Stimulated activated CD4-positive, alpha-beta T cell treated with anti-CD3 and anti-CD28 coated beads, Interleukin-12 subunit alpha, Interleukin-12 subunit beta, amount 100 ng/mL, for 24 hours (primary cell): Measurements from ENCODE around the gene LPCAT4.
A peak's percentile ranks its signal among the peaks of the same experiment; 100 is the strongest.
"Not testable (repeated sequence)": the region's sequence is repeated elsewhere in the genome, so short reads cannot be mapped to it uniquely, and the experiment has no call there.

Source experiments
- DNase-seq, 2 experiments: peaks; one replicate each; pipeline ENCODE4 v3.0.0-alpha.2; 2020; ENCODE audit warnings: low read depth in 2 of 2

LPCAT4 gene

GRCh38 chr15:34367101-34368081 lies at the start of gene LPCAT4:
LPCAT4 (minus strand) TSS chr15:34367196; CDS start chr15:34367100, 96 bp downstream.
- peak; percentile 73 to 83 for DNase-seq

- DNase-seq = not testable (repeated sequence)
These were observed 42.5 kb upstream of the LPCAT4 start for GRCh38 chr15:34409511-34409910.

- not testable (repeated sequence) for DNase-seq
These were observed 42.0 kb upstream of the LPCAT4 start for GRCh38 chr15:34408973-34409372.

- not testable (repeated sequence) for DNase-seq
These were observed 36.9 kb upstream of the LPCAT4 start for GRCh38 chr15:34403899-34404298.

GRCh38 chr15:34403160-34403598 lies 36.2 kb upstream of the LPCAT4 start:
- not testable (repeated sequence) for DNase-seq

GRCh38 chr15:34397637-34398259 lies 30.8 kb upstream of the LPCAT4 start:
- DNase-seq = not testable (repeated sequence)

- DNase-seq = not testable (repeated sequence)
These were observed 26.0 kb upstream of the LPCAT4 start for GRCh38 chr15:34392981-34393380.

GRCh38 chr15:34389594-34390086 lies 22.6 kb upstream of the LPCAT4 start:
- not testable (repeated sequence) for DNase-seq

GRCh38 chr15:34381829-34382521 lies 15.0 kb upstream of the LPCAT4 start:
- not testable (repeated sequence) for DNase-seq

GRCh38 chr15:34380491-34380890 lies 13.5 kb upstream of the LPCAT4 start:
- not testable (repeated sequence) for DNase-seq

- no peak for DNase-seq
These were observed 9.9 kb upstream of the LPCAT4 start for GRCh38 chr15:34376856-34377255.

GRCh38 chr15:34375541-34375940 lies 8.5 kb upstream of the LPCAT4 start:
- DNase-seq = not testable (repeated sequence)

GRCh38 chr15:34374816-34375215 lies 7.8 kb upstream of the LPCAT4 start:
- DNase-seq = no peak

- DNase-seq = no peak
These were observed 7.0 kb upstream of the LPCAT4 start for GRCh38 chr15:34373951-34374350.

- DNase-seq = no peak
These were observed 3.6 kb upstream of the LPCAT4 start for GRCh38 chr15:34370643-34371042.

- no peak for DNase-seq
These were observed 3.1 kb upstream of the LPCAT4 start for GRCh38 chr15:34370129-34370528.

- DNase-seq = peak in 1 of 2 experiments; percentile 56
These were observed 528 bp downstream of the LPCAT4 start for GRCh38 chr15:34366271-34367065.

GRCh38 chr15:34365836-34366235 lies 1.2 kb downstream of the LPCAT4 start:
- no peak for DNase-seq

GRCh38 chr15:34365091-34365825 lies 1.7 kb downstream of the LPCAT4 start:
- no peak for DNase-seq

GRCh38 chr15:34364041-34364440 lies 3.0 kb downstream of the LPCAT4 start:
- no peak for DNase-seq
